Left lung (tissue), 10 donors: ENCODE data around the gene ZNF3. TPM values are rescaled to one million over a fixed set of nuclear protein-coding genes. Genes with fewer than 3 reads are reported as not detected.

Source experiments
- ATAC-seq: fragments of 200-7000 bp; cut with Tn5 transposase; one replicate; pipeline ENCODE4 v1.9.1; 2020; ENCODE audit warnings: moderate library complexity
- DNase-seq, 4 donors: peaks; one replicate each; pipeline ENCODE4 v3.0.0-alpha.2; 2013 to 2020
- H3K27ac ChIP-seq, 2 donors: fragments of 200-600 bp; sonication (generic) in 1 of 2; one replicate each; pipeline versions ENCODE4 v1.5.0 to v1.8.0; 2020 to 2021
- H3K27me3 ChIP-seq, 2 donors: fragments of 200-600 bp; sonication (generic) in 1 of 2; one replicate each; pipeline versions ENCODE4 v1.5.0 to v1.8.0; 2020 to 2021
- H3K36me3 ChIP-seq, 2 donors: fragments of 200-600 bp; sonication (generic) in 1 of 2; one replicate each; pipeline versions ENCODE4 v1.5.0 to v1.8.0; 2020 to 2021
- H3K4me1 ChIP-seq, 2 donors: fragments of 200-600 bp; one replicate each; pipeline ENCODE4 v1.8.0; 2021
- H3K4me3 ChIP-seq, 2 donors: fragments of 200-600 bp; sonication (generic) in 1 of 2; one replicate each; pipeline versions ENCODE4 v1.5.0 to v1.8.0; 2020 to 2021; ENCODE audit warnings: mild to moderate bottlenecking in 1 of 2
- H3K9me3 ChIP-seq, 2 donors: fragments of 200-600 bp; sonication (generic) in 1 of 2; one replicate each; pipeline versions ENCODE4 v1.5.0 to v1.8.0; 2020 to 2021
- CTCF ChIP-seq, 2 donors: fragments of 200-600 bp; sonication (generic) in 1 of 2; IDR thresholded peaks; one replicate each; pipeline versions ENCODE4 v1.5.0 to v1.8.0; 2021; ENCODE audit warnings: antibody characterized with exemption in 2 of 2
- intact Hi-C, 2 donors: fragments of 100-400 bp; cut with DNase I; formaldehyde crosslinking; loops; one replicate each; pipeline versions ENCODE4 v1.11.2 to v1.14.2; 2022
- polyA plus RNA-seq, 6 donors: library from polyadenylated mRNA; unstranded; fragments of 120-200 nt; gene quantifications; one replicate each; pipeline ENCODE4 v1.2.1, GENCODE V29; 2013; ENCODE audit not compliant: insufficient read length in 6 of 6
- total RNA-seq, 2 donors: library from RNA; stranded (reverse); fragmentation: NEBNext Ultra II Directional; extraction: Animal tissue kit (Norgen Biotek cat#: 25700); gene quantifications; one replicate each; pipeline ENCODE4 v1.2.1, GENCODE V29; 2021
- donor health status: DM: no; HTN: yes; CAD: no.
- donor health status: DM: no; HTN: no; CAD: no.

The ZNF3 gene
- total and polyA plus RNA-seq, 8 donors, result 22.5 to 53.1 (median 49.5) TPM

GRCh38 chr7:100118388-100119071, 37.0 kb upstream of the ZNF3 start:
- Histone ChIP-seq H3K27me3 (no peaks in the 10 kb centered on the region), H3K27ac (peak overlapping the region in 1 of 2 donors; percentile 88), H3K9me3 (no peaks in the 10 kb centered on the region), H3K36me3 (peaks cover 0 to 8% of the 10 kb centered on the region in 2 donors), H3K4me1 (peaks cover 14 to 21% of the 10 kb centered on the region in 2 donors), H3K4me3 (peak overlapping the region; percentile 83 to 89)
- ATAC-seq, result no peak
- no peak for DNase-seq
- TF ChIP-seq CTCF (IDR thresholded peaks at IDR 0.05), result no peak
- intact Hi-C loops, result no loop called here

GRCh38 chr7:100115026-100115425, 33.5 kb upstream of the ZNF3 start:
- no peak overlapping the region for H3K27ac ChIP-seq
- TF ChIP-seq CTCF (IDR thresholded peaks at IDR 0.05), result no peak
- H3K4me3 ChIP-seq, result no peak overlapping the region
- no peaks in the 10 kb centered on the region for H3K27me3 ChIP-seq
- intact Hi-C loops, result no loop called here
- DNase-seq, result no peak
- peaks cover 0 to 43% of the 10 kb centered on the region in 2 donors for H3K36me3 ChIP-seq
- peaks cover 7 to 14% of the 10 kb centered on the region in 2 donors for H3K4me1 ChIP-seq
- ATAC-seq, result no peak
- no peaks in the 10 kb centered on the region for H3K9me3 ChIP-seq

GRCh38 chr7:100111914-100112313, 30.4 kb upstream of the ZNF3 start:
- peaks cover 0 to 74% of the 10 kb centered on the region in 2 donors for H3K36me3 ChIP-seq

GRCh38 chr7:100111156-100111555, 29.6 kb upstream of the ZNF3 start:
- no peak for ATAC-seq
- H3K36me3 ChIP-seq, result peaks cover 0 to 81% of the 10 kb centered on the region in 2 donors
- H3K27me3 ChIP-seq, result no peaks in the 10 kb centered on the region
- peak in 1 of 4 donors; percentile 37 for DNase-seq
- no peaks in the 10 kb centered on the region for H3K9me3 ChIP-seq
- no peak for TF ChIP-seq CTCF (IDR thresholded peaks at IDR 0.05)
- H3K4me1 ChIP-seq, result no peaks in the 10 kb centered on the region
- intact Hi-C loops, result no loop called here
- no peak overlapping the region for H3K4me3 ChIP-seq
- no peak overlapping the region for H3K27ac ChIP-seq

More at GRCh38 chr7:100111914-100112313, 30.4 kb upstream of the ZNF3 start:
- ATAC-seq, result no peak
- Histone ChIP-seq H3K4me3 (no peak overlapping the region), H3K27ac (no peak overlapping the region), H3K4me1 (no peaks in the 10 kb centered on the region), H3K27me3 (no peaks in the 10 kb centered on the region), H3K9me3 (no peaks in the 10 kb centered on the region)
- peak in 1 of 4 donors; percentile 50 for DNase-seq
- intact Hi-C loops, result no loop called here
- TF ChIP-seq CTCF (IDR thresholded peaks at IDR 0.05), result no peak

GRCh38 chr7:100109521-100110163, 28.1 kb upstream of the ZNF3 start:
- Histone ChIP-seq H3K4me1 (no peaks in the 10 kb centered on the region), H3K36me3 (peaks cover 0 to 97% of the 10 kb centered on the region in 2 donors), H3K9me3 (no peaks in the 10 kb centered on the region), H3K4me3 (no peak overlapping the region), H3K27me3 (no peaks in the 10 kb centered on the region), H3K27ac (no peak overlapping the region)
- intact Hi-C loops, result no loop called here
- TF ChIP-seq CTCF (IDR thresholded peaks at IDR 0.05), result no peak
- peak in 1 of 4 donors; percentile 47 for DNase-seq
- no peak for ATAC-seq
